GM13976 (cell line): ENCODE results near the gene CCDC57.

Source experiments
- DNase-seq: peaks from one replicate; pipeline ENCODE4 v3.0.0; 2012; ENCODE audit warnings: low spot score
- in situ Hi-C: fragments of 300-500 bp; cut with MboI; formaldehyde crosslinking; loops from one replicate; pipeline ENCODE4 v1.12.0; 2022; ENCODE audit warnings: low sequenced_read_pairs, mixed read lengths, inconsistent platforms; ENCODE audit not compliant: unreplicated experiment
- TF ChIP-seq, protein P1 (sequence below): IDR thresholded peaks from 2 replicates; pipeline ENCODE4 v1.5.1; 2012; ENCODE audit warnings: borderline replicate concordance, mild to moderate bottlenecking; ENCODE audit not compliant: insufficient read depth; ENCODE audit errors: extremely low read depth, missing control alignments, control extremely low read depth

Gene CCDC57

GRCh38 chr17:82082456-82082855 is 130.2 kb downstream of the CCDC57 start:
- in situ Hi-C loops: no loop called here
- TF ChIP-seq, protein P1, sequence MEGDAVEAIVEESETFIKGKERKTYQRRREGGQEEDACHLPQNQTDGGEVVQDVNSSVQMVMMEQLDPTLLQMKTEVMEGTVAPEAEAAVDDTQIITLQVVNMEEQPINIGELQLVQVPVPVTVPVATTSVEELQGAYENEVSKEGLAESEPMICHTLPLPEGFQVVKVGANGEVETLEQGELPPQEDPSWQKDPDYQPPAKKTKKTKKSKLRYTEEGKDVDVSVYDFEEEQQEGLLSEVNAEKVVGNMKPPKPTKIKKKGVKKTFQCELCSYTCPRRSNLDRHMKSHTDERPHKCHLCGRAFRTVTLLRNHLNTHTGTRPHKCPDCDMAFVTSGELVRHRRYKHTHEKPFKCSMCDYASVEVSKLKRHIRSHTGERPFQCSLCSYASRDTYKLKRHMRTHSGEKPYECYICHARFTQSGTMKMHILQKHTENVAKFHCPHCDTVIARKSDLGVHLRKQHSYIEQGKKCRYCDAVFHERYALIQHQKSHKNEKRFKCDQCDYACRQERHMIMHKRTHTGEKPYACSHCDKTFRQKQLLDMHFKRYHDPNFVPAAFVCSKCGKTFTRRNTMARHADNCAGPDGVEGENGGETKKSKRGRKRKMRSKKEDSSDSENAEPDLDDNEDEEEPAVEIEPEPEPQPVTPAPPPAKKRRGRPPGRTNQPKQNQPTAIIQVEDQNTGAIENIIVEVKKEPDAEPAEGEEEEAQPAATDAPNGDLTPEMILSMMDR: no peak
- DNase-seq: no peak

DNA sequence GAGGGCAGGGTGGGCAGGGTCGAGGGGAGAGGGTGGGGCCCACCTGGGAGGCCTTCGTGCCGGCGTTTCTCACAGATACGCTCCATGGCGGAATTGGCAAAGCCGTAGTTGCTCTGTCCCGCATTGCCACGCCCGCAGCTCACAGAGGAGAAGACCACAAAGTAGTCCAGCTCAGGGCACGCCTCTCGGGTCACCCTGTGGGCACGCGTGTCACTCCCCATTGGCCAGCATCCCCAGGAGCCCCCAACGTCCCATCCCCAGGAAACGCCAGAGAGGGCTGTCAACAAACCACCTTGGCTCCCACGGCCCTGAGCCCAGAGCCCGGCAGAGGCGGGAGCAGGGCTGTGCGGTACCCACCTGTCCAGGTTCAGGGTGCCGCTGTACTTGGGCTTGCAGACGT is 130.7 kb downstream of the CCDC57 start:
- TF ChIP-seq, protein P1: no peak
- in situ Hi-C loops: no loop called here
- no peak for DNase-seq

DNA sequence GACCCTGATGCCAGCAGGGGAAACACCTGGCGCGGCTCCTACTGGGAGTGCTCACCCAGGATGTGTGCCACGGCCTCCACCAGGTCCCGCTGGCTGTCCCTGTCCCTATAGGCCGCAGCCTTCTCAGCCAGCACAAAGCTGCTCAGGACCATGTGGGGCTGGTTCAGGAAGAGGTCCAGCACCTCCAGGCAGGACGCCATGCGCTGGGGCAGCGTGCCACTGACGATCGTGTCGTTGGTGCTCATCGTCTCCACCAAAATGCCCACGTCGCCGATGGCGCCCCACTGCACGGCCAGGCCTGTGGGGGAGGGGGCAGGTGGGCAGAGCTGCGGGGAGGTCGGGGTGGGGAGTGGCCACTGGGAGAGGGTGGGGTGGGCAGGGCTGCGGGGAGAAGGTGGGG is 131.1 kb downstream of the CCDC57 start:
- TF ChIP-seq, protein P1: no peak
- in situ Hi-C loops: no loop called here
- DNase-seq: no peak

- TF ChIP-seq, protein P1: no peak
- no peak for DNase-seq
- in situ Hi-C loops: no loop called here
These were observed 131.7 kb downstream of the CCDC57 start for GRCh38 chr17:82080789-82081464.

- DNase-seq: no peak
- in situ Hi-C loops: no loop called here
These were observed 132.4 kb downstream of the CCDC57 start for GRCh38 chr17:82080048-82080788.

DNA sequence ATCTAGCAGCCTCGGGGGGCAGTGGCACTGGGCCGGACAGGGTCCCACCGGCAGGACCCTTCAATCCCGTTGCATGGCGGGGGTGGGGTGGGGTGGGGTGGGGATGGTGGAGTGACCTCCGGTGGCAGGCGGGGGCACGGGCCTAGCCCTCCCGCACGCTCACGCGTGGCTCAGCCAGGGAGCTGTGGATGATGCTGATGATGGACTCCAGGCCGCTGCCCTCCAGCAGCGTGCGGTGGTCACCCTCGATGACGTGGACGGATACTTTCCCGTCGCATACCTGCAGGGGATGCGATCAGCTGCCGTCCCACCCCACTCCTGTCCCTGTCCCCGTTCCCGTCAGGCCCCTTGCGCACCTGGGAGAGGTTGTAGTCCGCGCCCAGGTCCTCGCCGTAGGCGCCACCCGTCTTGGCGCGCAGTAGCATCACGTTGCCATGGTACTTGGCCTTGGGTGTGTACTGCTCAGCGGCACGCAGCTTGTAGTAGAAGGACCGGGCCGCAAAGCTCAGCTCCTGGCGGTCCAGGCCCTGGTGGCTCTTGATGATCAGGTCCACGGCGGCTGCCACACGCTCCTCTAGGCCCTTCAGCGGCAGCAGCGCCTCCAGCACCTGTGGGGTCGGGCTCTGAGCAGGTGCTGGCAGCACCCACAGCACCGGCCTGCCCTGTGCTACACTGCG is 133.5 kb downstream of the CCDC57 start:
- DNase-seq: no peak
- in situ Hi-C loops: no loop called here
- TF ChIP-seq, protein P1: no peak

More at GRCh38 chr17:82080048-82080788, 132.4 kb downstream of the CCDC57 start:
- TF ChIP-seq, protein P1: no peak
